IMR-90 (cell line): Measurements from ENCODE around the gene TMEM107. TPM values are rescaled to one million over a fixed set of nuclear protein-coding genes. Genes with fewer than 3 reads are reported as not detected.

Experiments used
- ATAC-seq: fragments of 200-7000 bp; cut with Tn5 transposase; 2 replicates; pipeline ENCODE4 v1.9.1; 2020; ENCODE audit warnings: low read depth, mild to moderate bottlenecking, moderate library complexity
- BruUV-seq: library from RNA; stranded (reverse); fragments of 400-500 nt; replicated peaks from 2 replicates; lab custom pipeline; 2021; lab: Mats Ljungman, UMichigan
- CTCF ChIA-PET: fragments of 300-600 bp; formaldehyde crosslinking; extraction: SDS; loops from one replicate; lab custom pipeline; 2021; ENCODE audit warnings: antibody characterized with exemption; lab: Yijun Ruan, JAX
- POLR2A ChIA-PET: fragments of 300-600 bp; sonication (Branson Sonifier 250); formaldehyde crosslinking; loops from one replicate; lab custom pipeline; 2022; ENCODE audit warnings: antibody characterized with exemption; ENCODE audit not compliant: unreplicated experiment; lab: Charles Lee
- DNase-seq: peaks from one replicate; pipeline ENCODE4 v3.0.0; 2013
- H2AFZ ChIP-seq: replicated peaks from 2 replicates; pipeline ENCODE3; 2013; ENCODE audit warnings: low read length, mild to moderate bottlenecking; ENCODE audit not compliant: poor library complexity
- H2AK5ac ChIP-seq: 2 replicates; pipeline ENCODE4 v1.6.1; 2013; ENCODE audit warnings: low read depth, low read length, inconsistent platforms
- H2AK9ac ChIP-seq: replicated peaks from 2 replicates; pipeline ENCODE3; 2013; ENCODE audit warnings: mild to moderate bottlenecking, low read depth, low read length, moderate library complexity; ENCODE audit not compliant: poor library complexity
- H2BK120ac ChIP-seq: 2 replicates; pipeline ENCODE4 v1.6.1; 2013; ENCODE audit warnings: low read depth, low read length, inconsistent platforms
- H2BK15ac ChIP-seq: 3 replicates; pipeline ENCODE4 v1.6.1; 2013; ENCODE audit warnings: low read depth, low read length, inconsistent platforms
- H2BK20ac ChIP-seq: 2 replicates; pipeline ENCODE4 v1.6.1; 2013; ENCODE audit warnings: low read depth, mild to moderate bottlenecking, inconsistent platforms, low read length, moderate library complexity
- H2BK5ac ChIP-seq: 2 replicates; pipeline ENCODE4 v1.6.1; 2013; ENCODE audit warnings: mild to moderate bottlenecking, low read depth, low read length, inconsistent platforms; ENCODE audit not compliant: poor library complexity, severe bottlenecking
- H3K14ac ChIP-seq: replicated peaks from 2 replicates; pipeline ENCODE4 v1.6.1; 2013; ENCODE audit warnings: low read depth, low read length, inconsistent platforms
- H3K18ac ChIP-seq: 2 replicates; pipeline ENCODE4 v1.6.1; 2013; ENCODE audit warnings: low read depth, low read length, control low read depth
- H3K23ac ChIP-seq: 2 replicates; pipeline ENCODE4 v1.6.1; 2013; ENCODE audit warnings: low read depth, low read length, inconsistent platforms
- H3K27ac ChIP-seq: 2 replicates; pipeline ENCODE4 v1.5.1; 2013; ENCODE audit warnings: mild to moderate bottlenecking, control low read depth, low read length; ENCODE audit not compliant: insufficient read depth
- H3K27me3 ChIP-seq: 2 replicates; pipeline ENCODE4 v1.6.1; 2013; ENCODE audit warnings: low read length; ENCODE audit not compliant: control insufficient read depth, insufficient read depth
- H3K36me3 ChIP-seq: 2 replicates; pipeline ENCODE4 v1.6.1; 2013; ENCODE audit warnings: low read length, mixed read lengths; ENCODE audit not compliant: control insufficient read depth, insufficient read depth
- H3K4ac ChIP-seq: 2 replicates; pipeline ENCODE4 v1.6.1; 2013; ENCODE audit warnings: low read depth, low read length, inconsistent platforms
- H3K4me1 ChIP-seq: 2 replicates; pipeline ENCODE4 v1.6.1; 2013; ENCODE audit warnings: low read length, mixed read lengths; ENCODE audit not compliant: control insufficient read depth, insufficient read depth
- H3K4me2 ChIP-seq: 2 replicates; pipeline ENCODE4 v1.6.1; 2013; ENCODE audit warnings: low read depth, mild to moderate bottlenecking, control low read depth, low read length, moderate library complexity
- H3K4me3 ChIP-seq: 2 replicates; pipeline ENCODE4 v1.5.1; 2013; ENCODE audit warnings: low read depth, mild to moderate bottlenecking, control low read depth, low read length, moderate library complexity; ENCODE audit not compliant: insufficient read depth
- H3K56ac ChIP-seq: 2 replicates; pipeline ENCODE4 v1.6.1; 2013; ENCODE audit warnings: low read length, inconsistent platforms; ENCODE audit not compliant: insufficient read depth; ENCODE audit errors: extremely low read depth
- H3K79me1 ChIP-seq, 2 experiments: 2 replicates each; pipeline ENCODE4 v1.6.1; 2013; ENCODE audit warnings: low read length in 2 of 2, inconsistent platforms in 1 of 2, low read depth in 1 of 2
- H3K9ac ChIP-seq: 2 replicates; pipeline ENCODE4 v1.6.1; 2013; ENCODE audit warnings: low read depth, low read length, control low read depth
- H3K9me1 ChIP-seq: 2 replicates; pipeline ENCODE4 v1.6.1; 2013; ENCODE audit warnings: low read length, inconsistent platforms; ENCODE audit not compliant: insufficient read depth
- H3K9me3 ChIP-seq: 2 replicates; pipeline ENCODE4 v1.6.1; 2013; ENCODE audit warnings: low read length; ENCODE audit not compliant: control insufficient read depth, insufficient read depth
- H4K20me1 ChIP-seq: 2 replicates; pipeline ENCODE4 v1.6.1; 2013; ENCODE audit warnings: low read length, inconsistent platforms; ENCODE audit not compliant: insufficient read depth
- H4K5ac ChIP-seq: 2 replicates; pipeline ENCODE4 v1.6.1; 2013; ENCODE audit warnings: mild to moderate bottlenecking, low read depth, low read length, control low read depth
- H4K8ac ChIP-seq, 2 experiments: 2 replicates each; pipeline ENCODE4 v1.6.1; 2013; ENCODE audit warnings: low read depth in 2 of 2, low read length in 2 of 2, control low read depth in 1 of 2, inconsistent platforms in 1 of 2
- H4K91ac ChIP-seq: 2 replicates; pipeline ENCODE4 v1.6.1; 2013; ENCODE audit warnings: low read depth, low read length, inconsistent platforms; ENCODE audit not compliant: insufficient read depth
- BHLHE40 ChIP-seq: fragments of 150-350 bp; IDR thresholded peaks from 2 replicates; pipeline ENCODE4 v1.6.1; 2016; ENCODE audit warnings: mild to moderate bottlenecking, low read depth, low read length
- FOS ChIP-seq: fragments of 150-350 bp; IDR thresholded peaks from 2 replicates; pipeline ENCODE4 v1.6.1; 2016; ENCODE audit warnings: low read depth, low read length
- WGBS, 2 experiments: methylation state at CpG; one replicate each; pipeline versions ENCODE4 v1.1.5 to v1.1.7; 2013; ENCODE audit warnings: missing lambda C conversion rate in 2 of 2; ENCODE audit not compliant: insufficient read length in 1 of 2; ENCODE audit errors: extremely low coverage in 2 of 2; 5-methylcytosine and 5-hydroxymethylcytosine counted together
- dilution Hi-C: fragments of 300-500 bp; cut with HindIII; formaldehyde crosslinking; loops from one replicate; pipeline ENCODE4 v1.14.3; 2018; ENCODE audit warnings: low sequenced_read_pairs; ENCODE audit not compliant: unreplicated experiment
- in situ Hi-C: fragments of 300-500 bp; cut with MboI; formaldehyde crosslinking; loops from 3 replicates; pipeline ENCODE4 v1.14.3; 2019; ENCODE audit warnings: low sequenced_read_pairs, inconsistent platforms, mixed read lengths
- intact Hi-C: fragments of 100-400 bp; cut with micrococcal nuclease; formaldehyde crosslinking; loops from 2 replicates; pipeline ENCODE4 v1.10.0; 2022
- polyA plus RNA-seq, 3 experiments: library from polyadenylated mRNA; depleted of rRNA; stranded (reverse); fragments of >200 nt; gene quantifications; 2 replicates each; pipeline ENCODE4 v1.2.3, GENCODE V29; 2012; ENCODE audit warnings: low replicate concordance in 1 of 3
- total RNA-seq: library from RNA; depleted of rRNA; stranded (reverse); fragments of >200 nt; gene quantifications from 2 replicates; pipeline ENCODE4 v1.2.3, GENCODE V29; 2012

TMEM107 gene
- total and polyA plus RNA-seq, 2 of the 4 experiments (the other 2 are of a cell fraction): 12.9 to 14.3 TPM

DNA sequence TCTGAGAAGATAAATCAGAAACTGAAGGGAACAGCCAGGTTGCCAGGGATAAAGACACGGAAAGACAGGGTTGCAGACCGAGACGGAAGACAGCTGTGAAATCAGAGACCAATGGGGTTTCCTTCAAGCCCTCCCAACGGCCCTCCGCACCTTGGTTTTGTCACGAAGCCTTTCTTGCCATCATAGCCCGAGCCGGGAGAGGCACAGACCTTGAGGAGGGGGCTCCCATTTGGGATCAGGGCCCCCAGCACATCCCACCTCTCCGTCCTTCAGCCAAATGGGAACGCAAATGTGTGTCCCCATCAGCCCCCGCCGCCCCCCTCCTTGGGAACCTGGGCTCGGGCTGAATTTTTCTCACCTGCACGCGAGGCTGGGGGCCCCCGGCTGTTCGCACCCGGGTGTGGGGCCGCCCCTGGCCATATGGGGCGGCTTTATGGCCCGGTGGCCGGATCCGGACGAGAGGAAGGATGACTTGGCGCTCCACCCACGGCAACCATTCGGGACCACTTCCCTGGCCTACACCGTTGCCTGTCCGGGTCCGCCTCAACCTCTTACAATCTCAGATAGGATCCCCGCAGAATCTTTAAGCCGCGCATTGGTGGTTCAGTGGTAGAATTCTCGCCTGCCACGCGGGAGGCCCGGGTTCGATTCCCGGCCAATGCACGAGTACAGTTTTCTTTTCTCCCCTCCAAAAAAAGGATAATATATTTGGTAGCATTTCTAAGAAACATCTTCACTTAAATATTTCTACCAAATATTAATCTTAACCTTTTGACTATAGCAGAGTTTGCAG lies 50.8 kb downstream of the TMEM107 start:
- H3K9ac ChIP-seq: no peak overlapping the region; the same call in 1 of the 2 replicates

More for the DNA sequence above, 50.8 kb downstream of the TMEM107 start:
- WGBS, 2 experiments: 1% methylated on average over 15 of the region's 40 CpGs; no CpG with 5 or more reads in 1 of the 2 experiments
- Histone ChIP-seq H4K20me1 (peaks cover 7% of the 10 kb centered on the region), H3K9me1 (peaks cover 7% of the 10 kb centered on the region; the same call in 1 of the 2 replicates), H4K91ac (no peak overlapping the region), H3K9me3 (no peaks in the 10 kb centered on the region), H3K27ac (no peak overlapping the region), H3K18ac (no peak overlapping the region), H4K8ac (no peak overlapping the region), H2AK9ac (peak overlapping the region; percentile 90), H3K79me1 (no peaks in the 10 kb centered on the region; a peak in 1 of 4 replicates), H3K36me3 (no peaks in the 10 kb centered on the region), H2BK120ac (no peak overlapping the region), H2AK5ac (peak overlapping the region; percentile 30), H3K4me2 (peak overlapping the region; percentile 95), H2BK15ac (no peak overlapping the region), H3K56ac (no peak overlapping the region), H3K4me1 (peaks cover 8% of the 10 kb centered on the region), H3K4me3 (peak overlapping the region; percentile 73), H2AFZ (peak overlapping the region; percentile 88), H3K27me3 (no peaks in the 10 kb centered on the region), H2BK20ac (no peak overlapping the region), H3K23ac (peak overlapping the region; percentile 70), H2BK5ac (no peak overlapping the region), H3K14ac (0 out of 2 replicates have a peak overlapping the region, but pooled peaks have one; percentile 51), H3K4ac (no peak overlapping the region), H4K5ac (no peak overlapping the region)
- BruUV-seq: no TSS peak
- DNase-seq (peak; percentile 60), ATAC-seq (peak; percentile 5)
- ChIA-PET POLR2A (no interaction called here), CTCF (interaction anchor here (1.2 kb wide), 1 partner anchor 14 kb away, joined by 3 read pairs; no protein-coding TSS in a partner anchor)
- TF ChIP-seq BHLHE40 (no peak; the same call in 1 of the 2 replicates), FOS (peak; percentile 88)
- intact Hi-C loops (loop anchor here (1.0 to 2.0 kb wide), 4 partner anchors 13 to 97 kb away; no protein-coding TSS in a partner anchor), dilution Hi-C loops (no loop called here), in situ Hi-C loops (no loop called here)
